Ectodermal cell (in vitro differentiated cells): ENCODE data around the gene CCNH.

Source experiments
- H3K27ac ChIP-seq: 2 replicates; pipeline ENCODE4 v1.7.0; 2013; ENCODE audit warnings: mild to moderate bottlenecking, low read depth, low read length; ENCODE audit not compliant: insufficient read depth, poor library complexity, severe bottlenecking
- H3K27me3 ChIP-seq: 2 replicates; pipeline ENCODE4 v1.7.0; 2013; ENCODE audit warnings: mild to moderate bottlenecking, low read length; ENCODE audit not compliant: insufficient read depth, control insufficient read depth, poor library complexity, severe bottlenecking
- H3K36me3 ChIP-seq: one replicate; pipeline ENCODE4 v1.7.0; 2013; ENCODE audit warnings: low read length; ENCODE audit not compliant: control insufficient read depth, insufficient read depth
- H3K4me1 ChIP-seq: one replicate; pipeline ENCODE4 v1.7.0; 2013; ENCODE audit warnings: low read length; ENCODE audit not compliant: control insufficient read depth, insufficient read depth
- H3K4me3 ChIP-seq: 2 replicates; pipeline ENCODE4 v1.7.0; 2013; ENCODE audit warnings: low read depth, low read length, control low read depth; ENCODE audit not compliant: insufficient read depth
- H3K9me3 ChIP-seq: 2 replicates; pipeline ENCODE4 v1.7.0; 2013; ENCODE audit warnings: mild to moderate bottlenecking, low read length, moderate library complexity; ENCODE audit not compliant: control insufficient read depth
- WGBS, 2 experiments: methylation state at CpG; one replicate each; pipeline ENCODE4 v1.1.7; 2013; ENCODE audit warnings: missing lambda C conversion rate in 2 of 2; 5-methylcytosine and 5-hydroxymethylcytosine counted together

Gene CCNH

DNA sequence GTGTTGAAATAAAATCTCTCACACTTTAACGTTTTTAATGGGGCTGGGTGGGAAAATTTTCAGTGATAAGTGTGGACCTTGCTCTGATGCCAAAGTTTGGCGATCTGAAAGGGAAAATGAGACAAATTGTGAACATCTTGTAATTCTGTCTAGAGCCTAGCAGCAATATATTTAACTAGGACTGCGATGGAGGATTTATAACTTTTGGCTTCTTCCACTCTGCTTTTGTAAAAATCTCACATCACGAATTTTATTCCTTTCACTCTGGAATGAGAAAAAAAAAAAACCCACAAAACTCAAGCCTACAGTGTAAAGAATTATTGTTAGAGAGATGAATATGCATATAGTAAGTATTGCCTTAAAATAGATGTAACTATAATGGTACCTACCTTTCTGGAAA is 19.9 kb downstream of the CCNH start:
- peaks cover 30% of the 10 kb centered on the region for H3K36me3 ChIP-seq
- H3K27me3 ChIP-seq, result no peaks in the 10 kb centered on the region
- WGBS, 2 experiments, result 94 to 98% methylated on average over 3 of the region's 4 CpGs
- H3K4me3 ChIP-seq, result no peak overlapping the region
- H3K4me1 ChIP-seq, result no peaks in the 10 kb centered on the region
- H3K9me3 ChIP-seq, result no peaks in the 10 kb centered on the region
- no peak overlapping the region for H3K27ac ChIP-seq

DNA sequence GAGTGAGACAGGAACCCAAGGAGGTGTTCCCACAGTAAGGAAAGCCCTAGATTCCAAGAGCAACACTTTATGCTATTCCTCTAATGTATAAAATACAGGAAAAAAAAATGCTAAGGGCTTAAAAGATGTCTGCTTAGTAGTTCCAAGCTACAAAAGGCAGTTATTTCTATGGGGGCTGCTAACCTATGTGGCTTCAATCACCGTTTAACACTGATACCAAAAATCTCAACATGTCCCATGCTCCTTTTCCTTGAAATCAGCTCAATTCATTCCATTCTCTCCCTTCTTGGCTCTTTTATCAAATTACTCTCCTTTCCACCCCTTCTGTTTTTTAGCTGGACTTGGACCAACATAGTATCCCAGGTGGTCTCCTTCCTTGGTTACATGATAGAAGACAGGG is 20.6 kb downstream of the CCNH start:
- H3K4me1 ChIP-seq, result no peaks in the 10 kb centered on the region
- no peak overlapping the region for H3K27ac ChIP-seq
- no peaks in the 10 kb centered on the region for H3K27me3 ChIP-seq
- 94 to 96% methylated on average over 1 of the region's 1 CpG for WGBS, 2 experiments
- H3K36me3 ChIP-seq, result peaks cover 29% of the 10 kb centered on the region
- no peaks in the 10 kb centered on the region for H3K9me3 ChIP-seq
- no peak overlapping the region for H3K4me3 ChIP-seq

- Histone ChIP-seq H3K4me1 (no peaks in the 10 kb centered on the region), H3K27ac (no peak overlapping the region), H3K9me3 (no peaks in the 10 kb centered on the region), H3K27me3 (no peaks in the 10 kb centered on the region), H3K36me3 (peaks cover 29% of the 10 kb centered on the region), H3K4me3 (no peak overlapping the region)
- whole genome bisulfite sequencing, 2 experiments, result 92 to 95% methylated on average over 5 of the region's 5 CpGs
These were observed 22.0 kb downstream of the CCNH start for GRCh38 chr5:87390576-87391199.

- Histone ChIP-seq H3K4me3 (no peak overlapping the region), H3K4me1 (no peaks in the 10 kb centered on the region), H3K9me3 (no peaks in the 10 kb centered on the region), H3K36me3 (peaks cover 29% of the 10 kb centered on the region), H3K27me3 (no peaks in the 10 kb centered on the region), H3K27ac (no peak overlapping the region)
- WGBS, 2 experiments, result 94 to 100% methylated on average over 1 to 2 of the region's 3 CpGs
These were observed 22.7 kb downstream of the CCNH start for GRCh38 chr5:87390075-87390474.

- Histone ChIP-seq H3K9me3 (no peaks in the 10 kb centered on the region), H3K4me1 (no peaks in the 10 kb centered on the region), H3K27me3 (no peaks in the 10 kb centered on the region), H3K36me3 (peaks cover 29% of the 10 kb centered on the region), H3K27ac (no peak overlapping the region), H3K4me3 (no peak overlapping the region)
- 96 to 97% methylated on average over 13 to 14 of the region's 14 CpGs for WGBS, 2 experiments
These were observed 23.3 kb downstream of the CCNH start for GRCh38 chr5:87389296-87390034.

DNA sequence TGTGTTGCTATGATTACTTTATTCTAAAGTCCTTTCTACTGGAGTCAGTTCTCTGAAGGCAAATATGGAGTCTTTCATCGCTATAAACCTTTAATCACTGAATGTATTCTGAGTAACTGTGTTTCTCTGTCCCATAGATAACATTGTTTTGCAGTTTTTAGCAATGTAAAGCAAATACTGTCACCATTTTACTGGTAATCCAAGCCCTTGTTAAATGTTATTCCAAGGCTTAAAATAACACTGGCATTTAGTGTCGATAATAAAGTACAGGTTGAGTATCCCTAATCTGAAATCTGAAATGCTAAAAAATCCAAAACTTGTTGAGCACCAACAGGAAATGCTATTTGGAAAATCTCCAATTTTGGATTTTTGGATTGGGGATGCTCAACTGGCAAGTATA is 24.6 kb downstream of the CCNH start:
- 95 to 100% methylated on average over 2 of the region's 2 CpGs for WGBS, 2 experiments
- no peaks in the 10 kb centered on the region for H3K9me3 ChIP-seq
- H3K27me3 ChIP-seq, result no peaks in the 10 kb centered on the region
- no peak overlapping the region for H3K4me3 ChIP-seq
- no peak overlapping the region for H3K27ac ChIP-seq
- H3K4me1 ChIP-seq, result no peaks in the 10 kb centered on the region
- peaks cover 30% of the 10 kb centered on the region for H3K36me3 ChIP-seq

GRCh38 chr5:87385802-87386201 is 26.9 kb downstream of the CCNH start:
- no peaks in the 10 kb centered on the region for H3K4me1 ChIP-seq
- H3K27ac ChIP-seq, result no peak overlapping the region
- 93 to 100% methylated on average over 1 of the region's 2 CpGs for WGBS, 2 experiments
- H3K9me3 ChIP-seq, result no peaks in the 10 kb centered on the region
- H3K4me3 ChIP-seq, result no peak overlapping the region
- peaks cover 20% of the 10 kb centered on the region for H3K36me3 ChIP-seq
- no peaks in the 10 kb centered on the region for H3K27me3 ChIP-seq

DNA sequence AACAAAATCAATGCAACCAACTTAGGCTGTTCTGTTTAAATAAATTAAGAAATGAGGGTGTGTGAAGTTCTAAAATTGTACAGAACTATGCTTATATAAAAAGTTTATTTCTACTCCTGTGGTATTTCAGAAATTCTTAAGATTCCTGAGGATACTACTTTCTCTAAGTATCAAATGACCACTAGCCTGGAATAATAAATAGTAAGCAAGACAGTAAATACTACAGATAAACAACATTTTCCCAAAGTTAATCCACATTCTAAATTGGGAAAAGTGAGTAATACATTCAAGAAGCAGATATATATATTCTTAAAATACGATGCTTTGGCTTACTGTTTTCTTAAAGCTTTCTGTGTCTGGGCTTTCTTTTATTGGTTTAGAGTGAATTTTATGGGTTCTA is 29.5 kb downstream of the CCNH start:
- 100% methylated on average over 1 of the region's 1 CpG; no CpG with 5 or more reads in 1 of the 2 experiments for WGBS, 2 experiments
- Histone ChIP-seq H3K4me1 (no peaks in the 10 kb centered on the region), H3K27me3 (no peaks in the 10 kb centered on the region), H3K27ac (no peak overlapping the region), H3K4me3 (no peak overlapping the region), H3K9me3 (no peaks in the 10 kb centered on the region), H3K36me3 (peaks cover 17% of the 10 kb centered on the region)

DNA sequence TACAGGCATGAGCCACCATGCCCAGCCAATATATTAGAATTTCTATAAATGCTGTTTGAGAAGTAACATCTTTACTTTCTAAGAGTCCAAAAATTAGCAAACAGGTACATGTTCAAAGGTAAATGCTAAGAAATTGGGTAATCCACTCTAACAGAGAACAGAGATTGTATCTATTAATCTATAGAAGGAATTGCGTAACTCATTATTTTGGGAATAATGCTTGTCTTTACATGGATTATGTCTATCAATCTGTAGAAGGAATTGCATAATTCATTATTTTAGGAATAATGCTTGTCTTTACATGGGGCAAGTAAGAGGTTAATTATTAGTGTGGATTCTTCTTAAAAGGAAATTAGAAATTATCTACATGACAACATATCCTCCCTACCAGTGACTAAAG is 30.5 kb downstream of the CCNH start:
- Histone ChIP-seq H3K27me3 (no peaks in the 10 kb centered on the region), H3K9me3 (no peaks in the 10 kb centered on the region), H3K4me1 (no peaks in the 10 kb centered on the region), H3K4me3 (no peak overlapping the region), H3K27ac (no peak overlapping the region), H3K36me3 (peaks cover 14% of the 10 kb centered on the region)
- 100% methylated on average over 1 of the region's 1 CpG for WGBS, 2 experiments

DNA sequence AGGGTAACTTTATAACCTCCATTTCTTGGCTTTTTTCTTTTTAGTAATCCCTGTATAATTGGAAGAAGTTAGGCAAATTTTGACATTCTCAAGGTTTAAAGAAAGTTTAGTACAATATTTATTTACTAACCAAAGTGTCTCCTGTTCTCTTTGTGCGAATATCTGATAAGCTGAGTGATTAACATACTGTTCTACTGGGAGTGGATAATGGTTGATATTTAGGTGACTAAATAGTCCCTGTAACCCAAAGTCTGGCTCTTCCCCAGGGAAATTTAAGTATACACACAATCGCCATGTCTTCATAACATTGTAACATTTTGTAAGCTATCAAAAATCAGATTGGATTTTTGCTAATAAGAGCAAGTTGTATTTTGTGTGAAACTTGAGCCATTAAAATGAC is 40.0 kb downstream of the CCNH start:
- Histone ChIP-seq H3K4me3 (no peak overlapping the region), H3K4me1 (no peaks in the 10 kb centered on the region), H3K27ac (no peak overlapping the region), H3K9me3 (no peaks in the 10 kb centered on the region), H3K27me3 (no peaks in the 10 kb centered on the region), H3K36me3 (no peaks in the 10 kb centered on the region)
- 80% methylated on average over 2 of the region's 2 CpGs; no CpG with 5 or more reads in 1 of the 2 experiments for WGBS, 2 experiments
